Muscle of arm (tissue), 12 donors: ENCODE data around the gene B4GALT7. TPM values are rescaled to one million over a fixed set of nuclear protein-coding genes. Genes with fewer than 3 reads are reported as not detected.
A peak's percentile ranks its signal among the peaks of the same experiment; 100 is the strongest.

Experiments
- DNase-seq: peaks from one replicate; pipeline ENCODE4 v3.0.0-alpha.2; 2013
- polyA plus RNA-seq, 12 donors: library from polyadenylated mRNA; unstranded; fragments of 120-200 nt; gene quantifications; one replicate each; pipeline ENCODE4 v1.2.1, GENCODE V29; 2013; ENCODE audit not compliant: insufficient read length in 12 of 12

B4GALT7 gene
- polyA plus RNA-seq, 12 donors: 15.0 to 21.3 (median 18.4) TPM; not detected in 1

DNA sequence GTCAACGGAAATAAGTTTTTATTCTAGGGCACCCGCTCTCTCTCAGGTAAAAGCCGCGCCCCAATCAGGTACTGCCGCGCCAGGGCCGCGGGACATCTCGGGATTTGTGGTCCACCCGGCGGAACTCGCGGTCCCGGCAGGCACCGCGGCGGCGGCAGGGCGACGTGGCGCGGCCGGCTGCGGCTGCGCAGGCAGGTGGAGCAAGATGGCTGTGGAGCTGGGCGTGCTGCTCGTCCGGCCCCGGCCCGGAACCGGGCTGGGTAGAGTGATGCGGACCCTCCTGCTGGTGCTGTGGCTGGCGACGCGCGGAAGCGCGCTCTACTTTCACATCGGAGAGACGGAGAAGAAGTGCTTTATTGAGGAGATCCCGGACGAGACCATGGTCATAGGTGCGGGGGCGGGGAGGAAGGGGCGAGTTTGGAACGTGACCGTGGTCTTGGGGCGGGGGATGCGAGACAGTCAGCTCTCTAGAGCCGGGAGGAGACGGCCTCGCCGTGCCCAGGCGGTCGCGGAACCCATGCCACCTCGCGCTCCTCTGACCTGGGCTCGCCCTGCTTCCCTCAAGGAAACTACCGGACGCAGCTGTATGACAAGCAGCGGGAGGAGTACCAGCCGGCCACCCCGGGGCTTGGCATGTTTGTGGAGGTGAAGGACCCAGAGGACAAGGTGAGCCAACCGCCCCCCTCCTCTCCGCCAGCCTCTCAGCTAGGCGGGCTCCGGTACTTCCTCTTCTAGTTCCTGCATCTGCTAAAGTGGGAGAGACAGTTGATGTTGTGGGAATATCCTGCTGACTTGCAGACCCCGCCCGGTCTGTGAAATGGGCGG lies 7.7 kb upstream of the B4GALT7 start, which contains the start of gene TMED9:
TMED9 (plus strand) TSS at position 194 of the 825 bp plus-strand sequence; CDS start at position 206, 12 bp downstream.
- peak; percentile 71 for DNase-seq

DNA sequence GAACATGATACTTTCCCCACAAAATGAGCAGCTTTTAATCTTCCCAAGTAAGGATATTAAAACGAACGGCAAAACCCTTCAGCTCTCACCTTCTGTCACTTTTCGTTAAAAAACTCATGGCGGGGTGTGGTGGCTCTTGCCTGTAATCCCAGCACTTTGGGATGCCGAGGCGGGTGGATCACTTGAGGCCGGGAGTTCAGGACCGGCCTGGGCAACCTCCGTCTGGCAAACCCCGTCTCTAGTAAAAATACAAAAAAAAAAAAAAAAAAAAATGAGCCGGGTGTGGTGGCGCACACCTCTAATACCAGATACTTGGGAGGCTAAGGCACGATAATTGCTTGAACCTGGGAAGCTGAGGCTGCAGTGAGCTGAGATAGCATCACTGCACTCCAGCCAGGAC lies 7.0 kb upstream of the B4GALT7 start:
- no peak for DNase-seq

DNA sequence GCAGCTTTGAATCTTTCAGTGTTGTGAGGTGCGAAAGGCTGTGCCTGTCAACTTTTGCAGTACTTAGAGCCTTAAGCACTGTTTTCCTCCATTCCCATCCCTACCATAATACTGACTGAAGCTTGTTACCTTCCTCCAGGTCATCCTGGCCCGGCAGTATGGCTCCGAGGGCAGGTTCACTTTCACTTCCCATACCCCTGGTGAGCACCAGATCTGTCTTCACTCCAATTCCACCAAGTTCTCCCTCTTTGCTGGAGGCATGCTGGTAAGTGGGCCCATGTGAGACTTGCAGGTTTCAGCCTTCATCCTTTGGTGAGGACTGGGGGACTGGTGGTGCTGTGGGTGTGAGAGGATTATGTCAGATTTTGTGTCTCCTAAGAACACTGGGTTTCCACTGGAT lies 6.4 kb upstream of the B4GALT7 start:
- DNase-seq: no peak

DNA sequence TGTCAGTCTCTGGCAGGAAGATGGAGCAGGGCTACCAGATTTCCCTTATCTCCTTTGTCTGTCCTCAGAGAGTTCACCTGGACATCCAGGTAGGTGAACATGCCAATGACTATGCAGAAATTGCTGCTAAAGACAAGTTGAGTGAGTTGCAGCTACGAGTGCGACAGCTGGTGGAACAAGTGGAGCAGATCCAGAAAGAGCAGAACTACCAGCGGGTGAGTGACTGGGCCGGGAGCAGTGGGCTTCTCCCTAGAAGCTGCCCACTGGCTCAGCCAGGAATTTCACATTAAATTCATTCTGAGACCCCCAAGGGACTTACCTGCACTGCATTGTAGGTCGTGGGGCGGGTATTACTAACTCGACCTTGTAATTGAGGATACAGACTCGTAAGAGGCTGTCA lies 5.9 kb upstream of the B4GALT7 start:
- DNase-seq: no peak

DNA sequence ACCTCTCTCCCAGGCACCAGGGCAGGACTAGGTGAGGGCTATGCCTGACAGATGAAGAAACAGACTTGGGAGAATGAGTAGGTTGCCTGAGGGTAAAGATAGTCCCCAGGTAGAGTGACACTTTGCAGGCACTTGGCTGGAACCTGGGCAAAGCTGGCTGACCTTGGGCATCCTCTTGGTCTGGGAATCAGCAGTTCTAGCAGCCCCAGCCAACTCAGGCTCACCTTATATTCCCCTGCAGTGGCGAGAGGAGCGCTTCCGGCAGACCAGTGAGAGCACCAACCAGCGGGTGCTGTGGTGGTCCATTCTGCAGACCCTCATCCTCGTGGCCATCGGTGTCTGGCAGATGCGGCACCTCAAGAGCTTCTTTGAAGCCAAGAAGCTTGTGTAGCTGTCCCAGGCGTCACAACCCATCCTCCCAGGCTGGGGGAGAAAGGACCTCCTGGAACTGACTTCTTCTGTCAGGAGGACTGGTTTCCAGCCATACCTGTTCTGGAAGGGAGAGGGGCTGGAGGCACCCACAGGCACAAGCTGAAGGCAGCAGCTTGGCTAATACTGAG lies 4.8 kb upstream of the B4GALT7 start:
- DNase-seq: no peak

DNA sequence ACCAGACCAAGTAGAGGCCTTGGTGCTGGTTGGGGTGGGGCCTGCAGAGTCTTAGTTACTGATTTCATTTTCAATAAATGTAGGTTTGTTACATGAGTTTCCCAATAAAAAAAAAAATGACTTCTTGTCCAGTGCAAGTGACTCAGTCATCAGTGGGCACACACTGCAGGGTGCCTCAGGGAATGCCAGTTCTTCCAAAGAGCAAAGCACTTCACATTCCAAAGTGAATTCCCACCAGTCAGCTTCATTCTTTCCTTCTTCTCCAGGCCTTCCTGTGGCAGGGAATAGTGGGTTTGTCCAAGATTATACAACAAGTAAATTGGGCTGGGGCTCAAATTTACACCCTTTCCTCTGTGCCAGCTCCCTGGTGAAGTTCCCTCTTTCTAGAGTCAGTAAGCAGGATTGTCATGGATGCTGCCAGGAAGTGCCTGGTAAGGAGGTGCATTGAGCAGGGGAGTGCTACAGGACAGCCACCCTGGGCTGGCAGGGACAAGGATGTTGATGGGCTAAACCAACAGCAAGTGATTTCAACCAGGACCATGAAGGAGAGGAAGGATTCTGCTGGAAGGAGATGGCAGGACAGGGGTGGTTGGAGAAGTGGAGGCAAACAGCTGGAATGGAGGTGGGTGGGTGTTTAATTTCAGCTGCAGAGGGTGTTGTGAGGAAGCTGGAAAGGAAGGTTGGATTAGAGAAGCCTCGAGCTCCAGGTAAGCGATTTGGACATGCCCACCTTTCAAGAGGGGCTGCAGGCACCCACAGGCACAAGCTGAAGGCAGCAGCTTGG lies 3.7 kb upstream of the B4GALT7 start:
- no peak for DNase-seq

DNA sequence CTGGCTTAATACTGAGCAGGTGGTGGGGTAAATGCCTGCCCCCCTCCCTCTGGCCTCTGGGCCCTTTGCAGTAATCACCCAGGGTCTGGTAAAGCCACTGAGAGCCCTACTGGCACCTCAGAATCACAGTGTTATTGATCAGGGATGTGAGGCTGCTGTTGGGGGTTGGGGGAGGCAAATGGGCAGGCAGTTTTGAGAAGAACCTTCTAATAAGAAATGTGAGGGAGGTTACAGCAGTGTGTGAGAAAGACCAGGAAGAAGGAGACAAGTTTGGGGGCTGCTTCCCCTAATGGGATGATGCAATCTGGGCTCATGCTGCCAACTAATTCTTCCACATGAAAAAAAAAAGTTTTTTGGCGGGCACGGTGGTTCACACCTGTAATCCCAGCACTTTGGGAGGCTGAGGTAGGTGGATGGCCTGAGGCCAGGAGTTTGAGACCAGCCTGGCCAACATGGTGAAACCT lies 3.1 kb upstream of the B4GALT7 start:
- DNase-seq: no peak

DNA sequence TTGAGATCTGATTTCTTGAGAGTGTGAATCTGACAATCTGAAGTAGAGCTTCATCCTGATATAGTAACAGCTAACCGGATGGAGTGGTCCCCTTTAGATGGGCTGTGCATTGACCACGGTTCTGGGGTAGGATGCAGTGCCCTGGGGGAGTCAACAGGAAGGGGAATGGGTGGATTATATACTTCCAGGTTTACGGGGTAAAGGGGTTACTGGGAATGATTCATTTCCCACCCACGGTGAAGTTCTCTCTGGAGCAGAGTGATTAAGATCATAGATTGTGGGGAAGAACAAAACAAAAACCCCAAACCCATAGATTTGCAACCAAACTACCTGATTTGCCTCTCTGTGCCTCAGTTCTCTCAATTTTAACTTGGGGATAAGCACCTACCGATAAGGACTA lies 1.5 kb upstream of the B4GALT7 start:
- no peak for DNase-seq

DNA sequence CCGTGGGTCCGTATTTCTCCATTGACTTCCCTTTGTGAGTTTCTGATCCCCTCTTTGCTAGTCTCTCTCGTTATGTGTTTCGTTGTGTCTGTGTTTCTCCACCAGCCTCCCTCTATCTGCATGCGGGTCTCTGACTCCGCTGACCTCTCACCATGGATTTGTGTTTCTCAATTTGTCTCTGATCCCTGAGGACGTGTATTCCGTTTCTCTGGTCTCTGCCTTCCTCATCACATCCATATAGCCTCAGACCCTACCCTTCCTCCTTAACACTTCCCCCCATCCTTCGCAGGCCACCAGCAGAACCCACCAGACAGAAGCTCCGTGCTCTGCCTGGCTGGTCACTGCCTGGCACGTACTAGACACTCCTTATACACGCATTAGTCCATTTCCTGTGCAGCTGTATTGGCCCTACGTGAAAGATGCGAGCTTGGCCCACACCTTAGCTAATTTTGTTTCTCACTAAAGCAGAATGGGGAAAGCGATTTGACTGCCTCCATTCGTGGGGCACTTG lies 631 bp downstream of the B4GALT7 start:
- DNase-seq: no peak

DNA sequence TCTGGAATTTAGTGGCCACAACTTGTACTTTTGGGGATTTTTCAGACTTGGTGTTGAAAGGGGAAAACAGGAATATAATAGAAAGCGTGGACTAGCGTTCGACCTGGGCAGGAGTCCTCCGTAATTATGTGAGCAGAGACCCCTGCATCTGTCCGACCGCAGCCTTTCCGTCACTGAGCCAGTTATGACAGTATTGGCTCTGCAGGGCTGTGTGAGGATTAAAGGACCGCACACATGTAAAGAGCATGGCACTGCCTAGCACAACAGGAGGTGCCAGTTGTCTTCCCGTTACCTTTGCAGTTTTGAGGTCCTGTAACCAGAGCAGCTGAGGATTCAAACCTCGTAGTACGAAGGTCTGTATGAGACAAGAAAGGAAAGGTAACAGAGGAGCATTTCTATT lies 1.2 kb downstream of the B4GALT7 start:
- DNase-seq: no peak

DNA sequence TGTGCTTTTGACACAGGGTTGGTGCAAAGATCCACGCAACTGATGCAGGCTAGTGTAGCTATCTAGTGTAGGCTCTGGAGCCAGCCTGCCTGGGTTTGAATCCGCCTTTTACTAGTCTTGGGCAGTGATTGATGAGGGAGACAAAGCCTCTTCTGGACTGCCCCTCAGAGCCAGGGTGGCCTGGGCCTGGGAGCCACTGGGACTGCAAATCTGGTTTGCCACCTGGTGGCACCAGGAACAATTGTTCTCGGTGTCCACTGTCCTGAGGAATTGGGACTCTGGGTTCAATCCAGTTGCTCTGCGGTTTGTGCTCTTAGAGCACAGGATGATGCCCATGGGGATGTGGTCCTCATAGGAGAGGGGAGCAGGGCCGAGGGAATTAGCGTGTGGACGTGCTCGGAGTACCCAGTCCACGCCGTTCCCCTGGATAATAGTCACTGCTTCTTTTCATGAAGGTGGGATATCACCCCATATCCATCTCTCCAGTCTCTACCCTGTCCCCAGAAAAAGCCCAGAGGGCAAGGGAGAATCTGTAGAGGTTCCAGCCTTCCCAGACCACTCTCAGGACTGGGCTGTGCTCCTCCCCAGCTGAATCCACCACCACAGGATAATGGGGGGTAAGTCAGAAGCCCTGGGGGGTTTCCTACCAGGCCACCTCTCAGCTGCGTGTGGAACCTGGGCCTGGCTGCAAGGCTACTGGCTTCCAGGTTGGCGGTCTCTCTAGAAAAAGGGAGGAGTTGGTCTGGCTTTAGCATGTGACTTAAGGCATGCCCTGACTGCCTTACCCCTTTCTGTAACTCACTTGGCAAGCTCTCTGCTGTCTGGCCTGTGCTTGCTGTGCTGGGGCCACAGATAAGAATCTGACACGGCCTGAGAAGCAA lies 1.9 kb downstream of the B4GALT7 start:
- no peak for DNase-seq

DNA sequence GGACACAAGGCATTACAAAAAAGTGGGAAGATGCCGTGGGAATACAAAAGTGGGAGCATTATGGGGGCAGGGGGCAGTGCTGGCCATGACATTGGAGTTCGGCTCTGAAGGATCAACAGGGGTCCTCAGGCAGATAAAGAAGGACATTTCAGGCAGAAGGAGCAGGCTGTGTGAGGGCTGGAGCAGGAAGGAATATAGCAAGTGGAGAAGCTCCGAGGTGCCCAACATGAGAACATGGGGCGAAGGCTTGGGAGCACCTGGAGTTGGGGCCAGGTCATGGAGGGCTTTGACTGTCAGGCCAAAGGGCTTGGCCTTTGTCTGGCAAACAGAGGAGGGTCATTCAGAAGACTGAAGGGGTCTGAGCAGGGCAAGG lies 2.5 kb downstream of the B4GALT7 start:
- DNase-seq: no peak

DNA sequence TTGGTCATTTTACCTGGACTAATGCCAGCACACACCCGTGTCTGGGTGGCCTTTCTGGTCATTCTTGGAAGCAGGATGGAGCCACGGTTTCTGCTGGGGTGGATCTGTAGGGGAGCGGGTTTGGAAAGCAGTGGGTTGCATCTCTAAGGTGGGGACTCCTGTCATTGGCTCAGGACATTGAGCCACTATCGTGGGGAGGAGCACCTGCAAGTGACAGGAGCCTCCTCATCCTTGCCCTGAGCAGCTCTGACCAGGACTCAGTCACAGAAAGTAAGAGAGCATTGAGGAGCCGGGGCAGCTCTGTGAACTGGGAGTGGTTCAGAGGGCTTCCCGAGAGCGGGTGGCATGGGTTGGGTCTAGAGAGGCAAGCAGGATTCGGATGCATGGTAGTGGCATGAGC lies 3.7 kb downstream of the B4GALT7 start:
- DNase-seq: no peak

DNA sequence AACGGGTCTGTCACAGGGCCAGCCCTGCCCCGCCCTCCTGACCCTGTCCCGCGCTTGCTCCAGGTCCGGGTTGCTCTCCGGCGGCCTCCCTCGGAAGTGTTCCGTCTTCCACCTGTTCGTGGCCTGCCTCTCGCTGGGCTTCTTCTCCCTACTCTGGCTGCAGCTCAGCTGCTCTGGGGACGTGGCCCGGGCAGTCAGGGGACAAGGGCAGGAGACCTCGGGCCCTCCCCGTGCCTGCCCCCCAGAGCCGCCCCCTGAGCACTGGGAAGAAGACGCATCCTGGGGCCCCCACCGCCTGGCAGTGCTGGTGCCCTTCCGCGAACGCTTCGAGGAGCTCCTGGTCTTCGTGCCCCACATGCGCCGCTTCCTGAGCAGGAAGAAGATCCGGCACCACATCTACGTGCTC lies 4.2 kb downstream of the B4GALT7 start:
- DNase-seq: no peak

DNA sequence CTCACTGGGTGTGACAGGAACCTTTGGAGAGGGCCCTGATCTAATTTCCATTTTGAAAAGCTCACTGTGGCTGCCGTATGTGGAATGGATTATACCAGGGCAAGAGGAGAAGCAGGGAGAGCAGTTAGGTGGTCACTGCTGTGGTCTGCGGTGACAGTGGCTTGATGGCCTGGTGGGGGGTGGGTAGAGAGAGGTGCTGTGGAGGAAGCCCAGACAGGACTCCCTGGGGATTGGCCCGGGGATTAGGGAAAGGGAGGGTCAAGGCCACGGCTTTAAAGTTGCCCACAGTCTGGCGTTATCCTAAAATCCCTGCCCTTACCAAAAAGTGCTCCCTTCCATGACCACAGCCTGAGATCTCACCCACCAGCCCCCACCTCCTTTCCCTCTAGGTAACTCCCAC lies 4.7 kb downstream of the B4GALT7 start:
- no peak for DNase-seq

DNA sequence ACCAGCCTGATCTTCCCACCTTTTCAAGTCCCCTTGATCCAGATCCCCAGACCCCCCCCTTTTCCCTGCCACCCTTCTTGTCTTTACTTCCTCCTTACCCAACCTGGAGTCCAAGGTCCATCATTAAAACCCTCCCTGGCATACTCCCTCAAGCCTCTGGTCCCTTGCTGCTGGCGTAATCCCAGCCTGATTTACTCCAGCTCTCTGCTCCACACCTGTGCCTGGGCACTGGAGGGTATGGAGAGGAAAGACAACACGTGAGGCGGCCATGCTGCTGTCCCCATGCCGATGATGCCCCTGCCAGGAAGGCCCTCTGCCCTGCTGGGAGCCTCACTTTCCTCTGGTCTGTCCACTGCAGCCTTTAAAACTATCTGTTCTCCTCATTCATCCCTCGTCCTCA lies 5.1 kb downstream of the B4GALT7 start:
- no peak for DNase-seq

DNA sequence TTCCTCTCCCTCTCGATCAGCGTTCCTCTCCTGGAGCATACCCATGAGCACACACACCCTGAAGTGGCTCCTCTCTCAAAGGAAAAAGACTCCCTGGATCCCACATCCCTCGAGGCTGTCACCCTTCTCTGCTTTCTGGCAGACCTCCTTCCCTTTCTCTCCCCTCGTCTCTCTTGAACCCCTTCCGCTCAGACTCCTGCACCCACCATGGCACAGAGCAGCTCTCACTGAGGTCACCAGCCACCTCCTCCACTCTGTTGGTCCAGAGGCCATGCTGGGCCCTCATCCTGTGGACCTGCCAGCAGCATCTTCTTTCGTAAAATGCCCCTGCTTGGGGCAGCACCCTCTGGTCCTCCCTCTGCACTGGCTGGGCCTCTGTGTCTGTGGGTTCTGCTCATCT lies 5.7 kb downstream of the B4GALT7 start:
- DNase-seq: no peak

DNA sequence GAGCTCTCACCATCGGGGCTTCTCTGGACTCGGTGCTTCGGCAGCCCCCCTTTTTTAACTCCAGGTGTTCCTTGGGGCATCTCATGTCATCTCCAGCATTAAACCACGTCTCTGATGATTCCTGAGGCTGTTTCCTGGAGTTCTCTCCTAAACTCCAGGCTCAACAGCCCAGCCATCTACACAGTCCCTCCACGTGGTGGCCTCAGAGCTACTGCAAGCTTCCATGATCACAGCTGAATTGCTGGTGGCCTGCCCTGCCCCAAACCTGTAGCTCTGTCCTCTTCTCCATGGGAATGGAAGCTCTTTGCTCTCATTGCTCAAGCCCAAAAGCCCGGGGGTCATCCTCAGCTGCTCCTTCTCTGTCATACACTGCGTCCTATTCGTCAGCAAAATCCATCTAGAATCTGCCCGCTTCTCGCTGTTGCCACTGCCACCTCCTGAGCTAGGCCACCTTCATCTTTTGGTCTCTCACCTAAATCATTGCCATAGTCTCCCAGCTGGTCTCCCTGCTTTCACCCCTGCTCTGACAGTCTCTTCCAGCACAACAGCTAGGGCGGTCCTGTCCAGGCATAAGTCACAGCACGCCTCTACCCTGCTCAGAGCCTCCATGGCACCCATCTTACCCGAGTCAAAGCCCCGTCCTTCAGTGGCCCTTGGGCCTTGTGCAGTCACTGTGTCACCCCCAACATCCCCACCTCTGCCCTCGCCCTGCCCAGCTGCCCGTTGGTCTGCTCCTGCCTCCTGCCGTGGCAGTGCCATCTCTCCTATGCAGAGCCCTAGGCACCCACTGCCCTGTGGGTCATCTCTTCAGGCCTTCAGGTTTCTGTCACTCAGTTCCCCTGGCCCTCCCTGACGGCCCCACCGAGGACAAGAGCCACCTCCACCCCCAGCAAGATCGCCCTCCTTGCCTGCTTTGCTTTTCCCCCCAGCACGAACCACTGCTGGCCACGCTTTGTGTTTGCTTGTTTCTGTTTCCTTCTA lies 6.4 kb downstream of the B4GALT7 start:
- DNase-seq: no peak

DNA sequence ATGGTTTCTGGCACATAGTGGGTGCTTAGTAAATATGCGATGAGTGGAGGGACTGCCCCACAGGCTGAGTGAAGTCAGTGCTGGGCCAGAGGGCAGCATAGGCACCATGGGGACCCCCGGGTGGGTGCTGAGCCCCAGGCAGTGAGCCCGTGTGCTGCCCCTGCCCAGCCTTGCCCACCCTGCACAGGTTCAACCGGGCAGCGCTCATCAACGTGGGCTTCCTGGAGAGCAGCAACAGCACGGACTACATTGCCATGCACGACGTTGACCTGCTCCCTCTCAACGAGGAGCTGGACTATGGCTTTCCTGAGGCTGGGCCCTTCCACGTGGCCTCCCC lies 7.2 kb downstream of the B4GALT7 start:
- no peak for DNase-seq

DNA sequence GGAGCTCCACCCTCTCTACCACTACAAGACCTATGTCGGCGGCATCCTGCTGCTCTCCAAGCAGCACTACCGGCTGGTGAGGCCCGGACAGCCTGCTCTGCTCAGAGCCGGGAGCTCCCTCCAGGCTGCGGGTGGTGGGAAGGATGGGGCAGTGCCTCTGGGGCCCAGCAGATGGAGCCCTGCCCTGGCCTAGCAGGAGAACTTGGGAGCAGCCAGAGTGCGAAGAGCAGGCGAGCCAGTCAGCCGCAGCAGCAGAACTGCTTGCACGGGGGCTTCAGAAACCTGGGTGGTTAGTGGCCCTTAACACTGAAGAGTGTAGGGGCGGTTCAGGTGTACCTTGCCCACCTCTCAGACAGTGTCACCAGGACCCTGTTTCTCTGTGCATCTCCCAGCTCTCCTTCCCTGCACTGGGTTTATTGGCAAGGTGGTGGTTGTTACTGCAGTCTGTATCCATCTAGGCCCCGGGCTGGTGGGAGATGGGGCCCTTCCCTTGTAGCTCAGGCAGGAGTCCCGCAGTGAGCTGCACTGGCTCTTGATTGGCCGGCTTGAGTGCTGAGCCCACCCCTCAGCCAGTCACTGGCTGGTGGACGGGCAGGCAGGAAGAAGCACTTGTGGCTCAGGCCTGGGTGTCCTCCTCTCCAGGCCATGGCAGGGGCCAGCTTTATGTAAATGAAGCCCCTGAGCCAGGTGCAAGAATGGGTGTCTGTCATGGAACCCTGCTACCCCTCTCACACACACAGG lies 7.7 kb downstream of the B4GALT7 start:
- DNase-seq: peak; percentile 81
